Measurements from ENCODE around the gene MFAP4.

DNA sequence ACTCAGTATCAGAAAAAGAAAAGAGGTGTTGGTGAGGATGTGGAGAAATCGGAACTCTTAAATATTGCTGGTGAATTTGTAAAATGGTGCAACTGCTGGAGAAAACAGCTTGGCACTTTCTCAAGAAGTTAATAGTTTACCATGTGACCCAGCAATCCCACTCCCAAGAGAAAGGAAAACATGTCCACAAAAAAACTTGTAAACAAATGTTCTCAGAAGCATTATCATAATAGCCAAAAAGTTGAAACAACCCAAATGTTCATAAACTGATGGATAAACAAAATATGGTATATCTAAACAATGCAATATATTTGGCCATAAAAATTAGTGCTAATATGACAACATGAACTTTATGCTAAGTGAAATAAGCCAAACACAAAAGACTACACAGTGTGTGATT is 11.3 kb downstream of the MFAP4 start:
- no peak for TF ChIP-seq EZH2 (IDR thresholded peaks at IDR 0.05; ENCODE audit: borderline replicate concordance, insufficient read depth, low read length, poor library complexity, severe bottlenecking)
- no peak for TF ChIP-seq CTCF (IDR thresholded peaks at IDR 0.05; ENCODE audit: poor library complexity, severe bottlenecking)
- TF ChIP-seq, protein P1, sequence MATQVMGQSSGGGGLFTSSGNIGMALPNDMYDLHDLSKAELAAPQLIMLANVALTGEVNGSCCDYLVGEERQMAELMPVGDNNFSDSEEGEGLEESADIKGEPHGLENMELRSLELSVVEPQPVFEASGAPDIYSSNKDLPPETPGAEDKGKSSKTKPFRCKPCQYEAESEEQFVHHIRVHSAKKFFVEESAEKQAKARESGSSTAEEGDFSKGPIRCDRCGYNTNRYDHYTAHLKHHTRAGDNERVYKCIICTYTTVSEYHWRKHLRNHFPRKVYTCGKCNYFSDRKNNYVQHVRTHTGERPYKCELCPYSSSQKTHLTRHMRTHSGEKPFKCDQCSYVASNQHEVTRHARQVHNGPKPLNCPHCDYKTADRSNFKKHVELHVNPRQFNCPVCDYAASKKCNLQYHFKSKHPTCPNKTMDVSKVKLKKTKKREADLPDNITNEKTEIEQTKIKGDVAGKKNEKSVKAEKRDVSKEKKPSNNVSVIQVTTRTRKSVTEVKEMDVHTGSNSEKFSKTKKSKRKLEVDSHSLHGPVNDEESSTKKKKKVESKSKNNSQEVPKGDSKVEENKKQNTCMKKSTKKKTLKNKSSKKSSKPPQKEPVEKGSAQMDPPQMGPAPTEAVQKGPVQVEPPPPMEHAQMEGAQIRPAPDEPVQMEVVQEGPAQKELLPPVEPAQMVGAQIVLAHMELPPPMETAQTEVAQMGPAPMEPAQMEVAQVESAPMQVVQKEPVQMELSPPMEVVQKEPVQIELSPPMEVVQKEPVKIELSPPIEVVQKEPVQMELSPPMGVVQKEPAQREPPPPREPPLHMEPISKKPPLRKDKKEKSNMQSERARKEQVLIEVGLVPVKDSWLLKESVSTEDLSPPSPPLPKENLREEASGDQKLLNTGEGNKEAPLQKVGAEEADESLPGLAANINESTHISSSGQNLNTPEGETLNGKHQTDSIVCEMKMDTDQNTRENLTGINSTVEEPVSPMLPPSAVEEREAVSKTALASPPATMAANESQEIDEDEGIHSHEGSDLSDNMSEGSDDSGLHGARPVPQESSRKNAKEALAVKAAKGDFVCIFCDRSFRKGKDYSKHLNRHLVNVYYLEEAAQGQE (IDR thresholded peaks at IDR 0.05; ENCODE audit: borderline replicate concordance): no peak
- no peak for TF ChIP-seq RAD21 (conservative IDR thresholded peaks at IDR 0.05)
- TF ChIP-seq EP300 (conservative IDR thresholded peaks at IDR 0.05; ENCODE audit: poor library complexity, severe bottlenecking): no peak
- no peak for TF ChIP-seq SMC3 (conservative IDR thresholded peaks at IDR 0.05; ENCODE audit: poor library complexity)
- no peak for TF ChIP-seq TAF1 (IDR thresholded peaks at IDR 0.05; ENCODE audit: low read depth)

All from neural cell (in vitro differentiated cells).